Head of caudate nucleus (tissue), 42 donors: ENCODE results near the gene C2orf49.

ENCODE experiments used
- DNase-seq, 42 donors: peaks; one replicate each; pipeline versions ENCODE4 v3.0.0 to v3.0.0-alpha.2; 2020 to 2021; ENCODE audit warnings: mixed read lengths in 7 of 42
- intact Hi-C: fragments of 100-400 bp; cut with DNase I; formaldehyde crosslinking; loops from one replicate; pipeline ENCODE4 v1.15.0; 2022

The C2orf49 gene

DNA sequence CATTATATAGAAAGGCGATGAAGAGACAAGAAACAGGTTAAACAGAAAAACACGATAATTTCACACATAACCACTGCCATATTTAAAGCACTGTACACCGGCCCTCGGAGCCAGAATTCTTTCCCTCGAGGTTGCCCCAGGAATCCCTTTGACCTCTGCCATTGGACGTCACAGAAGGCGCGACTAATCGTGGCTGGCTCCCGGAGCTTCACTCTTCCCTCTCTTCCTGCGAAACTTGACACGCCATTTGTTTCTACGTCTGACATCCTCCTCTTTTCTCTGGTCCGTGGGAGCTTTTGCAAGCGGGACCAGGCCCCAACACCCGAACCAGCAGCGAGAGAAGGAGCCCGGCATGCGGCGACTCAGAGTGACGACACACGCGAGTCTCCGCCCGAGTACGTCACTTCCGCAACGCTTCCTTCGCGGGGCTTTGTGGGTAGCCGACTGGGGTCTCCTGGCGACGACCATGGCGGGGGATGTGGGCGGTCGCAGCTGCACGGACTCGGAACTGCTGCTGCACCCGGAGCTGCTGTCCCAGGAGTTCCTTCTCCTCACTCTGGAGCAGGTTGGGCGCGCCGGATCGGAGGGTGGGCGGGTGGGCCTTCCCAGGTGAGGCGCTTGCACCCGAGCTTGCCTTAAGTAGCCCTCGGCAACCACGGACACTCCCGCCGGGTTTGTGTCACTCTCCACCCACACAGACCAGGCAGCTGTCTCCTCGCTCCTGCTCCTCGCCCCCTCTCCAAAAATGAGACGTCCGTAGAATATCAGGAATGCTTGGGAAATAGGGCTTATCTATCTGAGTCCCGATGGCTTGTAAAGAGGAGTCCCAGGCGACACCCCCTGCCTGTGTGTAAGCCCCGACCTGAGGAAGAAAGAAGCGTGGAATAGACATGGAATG, at the start of gene C2orf49:
Gene C2orf49, plus strand, starts transcription at position 419 of the 898 bp plus-strand sequence. Its CDS starts 48 bp downstream, at position 467.
- peak; percentile 77 to 95 (median 90) for DNase-seq
- intact Hi-C loops, result no loop called here

DNA sequence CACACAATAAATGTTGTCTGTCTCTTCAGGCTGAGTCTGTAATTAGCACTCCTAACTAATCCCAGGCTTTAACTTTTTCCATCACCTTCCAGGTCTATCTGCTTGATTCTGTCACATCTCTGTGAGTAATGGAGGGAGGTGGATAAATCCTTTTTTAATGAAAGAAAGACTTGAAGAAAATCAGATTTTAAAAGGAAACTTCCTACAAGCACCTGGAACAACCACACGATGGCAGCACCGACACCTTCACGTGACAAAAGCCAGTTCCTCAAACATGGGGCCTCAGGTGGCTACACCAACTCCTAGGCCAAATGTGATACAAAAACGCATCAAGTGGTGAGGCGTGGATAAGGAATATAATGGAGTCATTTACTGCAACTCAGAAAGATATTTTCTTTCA, 49.6 kb upstream of the C2orf49 start:
- peak in 12 of 42 donors; percentile 6 to 57 (median 26) for DNase-seq
- intact Hi-C loops, result no loop called here

DNA sequence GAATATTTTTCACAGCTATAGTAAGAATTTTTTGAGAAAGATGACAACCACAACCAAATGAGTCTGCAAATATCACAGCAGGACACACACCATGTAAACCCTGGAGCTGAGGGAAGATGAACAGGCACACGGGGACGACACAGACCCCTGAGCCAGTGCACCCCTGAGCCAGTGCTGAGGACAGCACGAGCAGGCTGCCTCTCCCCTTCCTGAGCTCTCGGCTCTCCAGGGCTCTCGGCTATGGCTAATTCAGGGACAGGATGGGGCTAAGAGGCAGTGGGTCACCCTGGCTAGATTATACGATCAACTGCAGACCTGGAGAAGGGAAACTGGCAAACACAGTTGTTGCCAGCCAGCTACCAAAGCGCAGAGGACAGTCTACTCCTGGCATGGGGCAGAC, 49.2 kb upstream of the C2orf49 start:
- DNase-seq, result no peak
- intact Hi-C loops, result no loop called here

GRCh38 chr2:105290981-105291660, 46.2 kb upstream of the C2orf49 start:
- intact Hi-C loops, result no loop called here
- DNase-seq, result no peak

DNA sequence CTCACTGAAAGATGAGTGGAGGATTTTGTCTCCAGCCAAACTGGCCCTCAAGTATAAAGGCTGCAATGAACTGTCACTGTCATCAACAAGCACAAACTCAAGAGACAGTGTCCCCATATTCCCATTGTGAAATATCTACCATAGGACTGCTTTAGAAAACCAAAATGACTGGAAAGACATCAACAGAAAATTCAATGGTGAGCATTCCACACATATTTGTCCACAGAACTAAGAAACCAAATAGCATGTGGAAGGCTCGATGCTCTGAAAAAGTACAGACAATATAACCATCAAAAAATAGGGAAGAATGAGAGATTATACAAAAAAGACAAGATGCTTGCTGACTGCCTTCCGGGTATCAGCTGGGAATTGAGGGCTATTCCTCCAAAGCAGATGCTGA, 45.4 kb upstream of the C2orf49 start:
- no peak for DNase-seq
- intact Hi-C loops, result no loop called here

DNA sequence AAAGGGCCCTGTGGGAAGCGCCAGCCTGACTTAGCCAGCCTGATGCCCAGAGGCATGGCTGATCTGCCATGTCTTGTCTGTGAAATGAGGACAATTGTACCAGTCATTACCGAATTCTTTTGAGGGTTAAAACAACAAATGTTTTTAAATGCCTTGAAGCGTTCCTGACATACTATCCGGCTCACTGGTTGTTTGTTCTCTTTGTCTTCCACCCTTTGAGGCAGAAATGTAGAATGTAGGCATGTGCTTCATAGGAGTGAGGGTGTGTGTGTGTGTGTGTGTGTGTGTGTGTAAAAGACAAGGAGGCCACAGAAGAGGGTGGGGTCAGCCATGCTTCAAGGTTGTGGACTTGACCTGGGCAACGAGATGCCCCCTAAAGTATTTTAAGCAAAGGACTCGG, 43.3 kb upstream of the C2orf49 start:
- DNase-seq, result no peak
- intact Hi-C loops, result no loop called here

GRCh38 chr2:105294844-105295481, 42.4 kb upstream of the C2orf49 start:
- intact Hi-C loops, result no loop called here
- DNase-seq, result peak; percentile 48 to 89 (median 78)

DNA sequence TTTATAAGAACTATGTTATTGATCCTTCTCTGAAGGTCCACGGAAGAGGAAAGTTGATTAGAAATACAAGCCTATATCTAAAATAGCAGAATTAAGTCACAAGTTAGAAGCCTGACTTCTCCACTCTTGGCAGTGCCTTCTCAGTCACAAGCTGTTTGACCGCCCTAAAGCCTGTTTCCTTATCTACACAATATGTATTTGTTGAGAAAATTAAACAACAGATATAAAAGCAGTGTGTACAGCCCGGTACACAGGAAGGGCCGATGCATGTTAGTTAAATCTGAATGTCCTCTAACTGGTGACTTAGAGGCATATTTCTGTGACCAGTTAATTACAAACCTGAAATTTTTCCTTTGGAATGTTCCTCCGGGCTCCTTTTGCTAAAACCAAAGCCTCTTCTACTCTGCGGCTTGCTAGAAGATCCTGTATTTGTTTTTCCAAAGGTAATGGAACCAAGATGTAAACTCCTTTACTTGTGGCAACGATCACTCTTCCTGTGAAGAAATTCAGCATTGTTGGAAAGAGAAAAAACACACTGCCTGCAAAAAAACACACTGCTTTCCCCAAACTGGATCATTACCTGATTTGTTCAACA, 41.2 kb upstream of the C2orf49 start:
- intact Hi-C loops, result no loop called here
- peak in 1 of 42 donors; percentile 13 for DNase-seq

DNA sequence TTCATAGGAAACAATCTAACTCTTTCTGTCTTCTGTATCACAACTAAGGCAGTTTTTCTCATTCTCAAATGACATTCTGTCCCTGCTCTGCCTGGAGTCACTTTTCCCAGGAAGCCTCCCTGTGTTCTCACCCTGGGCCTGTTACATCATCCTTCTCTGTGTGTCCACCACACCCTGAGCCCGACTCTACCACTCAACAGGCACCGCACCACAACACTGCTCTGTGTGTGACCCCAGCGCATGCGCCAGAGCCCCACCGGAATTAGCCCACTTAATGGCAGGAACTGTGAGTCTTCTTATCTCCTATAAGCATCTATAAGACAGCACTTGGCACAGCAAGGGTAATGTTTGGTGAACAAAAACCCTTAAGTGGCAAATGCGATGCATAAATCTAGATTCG, 40.1 kb upstream of the C2orf49 start:
- no peak for DNase-seq
- intact Hi-C loops, result no loop called here

DNA sequence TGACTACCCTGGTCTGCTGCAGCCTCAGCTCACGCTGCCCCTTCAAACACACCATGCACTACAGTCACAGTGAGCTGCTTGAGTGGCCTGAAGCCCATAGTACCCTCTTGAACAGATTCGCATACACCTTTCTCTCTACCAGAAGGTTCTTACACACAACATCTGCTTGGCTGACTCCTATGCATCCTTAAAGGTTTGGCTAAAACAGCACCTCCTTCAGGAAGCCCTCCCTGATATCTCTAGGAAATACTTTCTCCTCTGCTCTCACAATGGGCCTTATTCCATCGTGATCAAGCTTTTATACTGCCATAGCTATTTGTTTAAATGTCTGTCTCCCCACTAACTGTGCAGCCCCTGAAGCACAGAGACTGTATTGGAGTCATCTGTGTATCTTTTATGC, 39.3 kb upstream of the C2orf49 start:
- intact Hi-C loops, result no loop called here
- DNase-seq, result no peak

DNA sequence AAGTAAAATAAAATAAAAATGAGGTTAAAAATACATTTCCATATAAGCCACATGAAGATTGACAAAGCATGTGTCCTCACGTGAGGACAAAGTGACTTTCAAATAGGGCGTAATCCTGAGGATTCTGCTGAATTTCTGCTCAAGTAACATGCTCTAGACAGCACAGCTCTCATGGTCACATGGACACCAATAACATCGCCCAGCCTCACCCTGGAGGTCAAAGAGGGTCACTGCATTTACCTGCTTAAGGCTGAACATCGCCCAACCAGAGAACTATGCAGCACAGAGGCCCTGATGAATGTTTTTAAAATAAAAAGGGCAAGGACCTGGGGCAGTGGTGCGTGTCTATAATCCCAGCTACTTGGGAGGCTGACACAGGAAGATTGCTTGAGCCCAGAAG, 38.0 kb upstream of the C2orf49 start:
- intact Hi-C loops, result no loop called here
- no peak for DNase-seq

GRCh38 chr2:105301646-105302045, 35.7 kb upstream of the C2orf49 start:
- DNase-seq, result no peak
- intact Hi-C loops, result no loop called here

GRCh38 chr2:105307146-105307545, 30.2 kb upstream of the C2orf49 start:
- no peak for DNase-seq
- intact Hi-C loops, result no loop called here

DNA sequence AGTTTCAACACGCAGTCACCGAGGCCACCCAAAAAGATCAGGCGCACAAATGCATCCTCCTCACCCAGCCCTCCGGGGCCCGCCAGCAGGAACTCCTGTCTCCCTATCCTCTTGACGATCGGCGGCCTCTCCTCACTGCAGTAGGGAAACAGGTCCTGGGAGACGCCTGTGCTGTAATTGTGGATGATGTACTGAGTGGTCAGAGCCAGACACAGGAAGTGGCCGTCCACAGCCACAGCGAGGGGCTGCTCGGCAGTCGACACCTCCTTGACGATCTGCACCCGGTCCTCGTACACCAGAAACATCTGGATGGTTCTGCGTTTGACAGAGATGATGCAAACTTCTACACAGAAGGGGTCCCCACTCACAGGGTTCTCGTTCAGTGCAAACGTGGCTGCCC, 29.8 kb upstream of the C2orf49 start:
- no peak for DNase-seq
- intact Hi-C loops, result no loop called here

DNA sequence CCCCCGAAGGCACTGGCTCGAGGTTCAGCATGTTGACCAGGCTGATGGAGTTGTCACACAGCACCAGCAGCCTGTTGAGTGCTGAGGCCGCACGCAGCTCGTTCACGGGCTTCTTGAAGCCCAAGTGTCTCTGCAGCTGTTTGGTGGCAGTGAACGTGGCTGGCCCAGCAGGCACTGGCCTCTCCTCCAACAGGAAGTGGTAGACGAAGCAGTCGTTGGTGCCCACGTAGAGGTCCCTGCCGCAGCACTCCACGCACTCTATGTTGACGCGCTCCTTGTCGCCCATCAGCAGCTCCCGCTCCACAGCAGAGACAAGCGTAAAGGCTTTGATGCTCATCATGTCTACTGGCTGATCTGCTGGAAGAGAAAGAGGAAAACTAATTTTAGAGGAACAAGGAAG, 29.4 kb upstream of the C2orf49 start:
- DNase-seq, result peak in 2 of 42 donors; percentile 12 to 13
- intact Hi-C loops, result no loop called here

DNA sequence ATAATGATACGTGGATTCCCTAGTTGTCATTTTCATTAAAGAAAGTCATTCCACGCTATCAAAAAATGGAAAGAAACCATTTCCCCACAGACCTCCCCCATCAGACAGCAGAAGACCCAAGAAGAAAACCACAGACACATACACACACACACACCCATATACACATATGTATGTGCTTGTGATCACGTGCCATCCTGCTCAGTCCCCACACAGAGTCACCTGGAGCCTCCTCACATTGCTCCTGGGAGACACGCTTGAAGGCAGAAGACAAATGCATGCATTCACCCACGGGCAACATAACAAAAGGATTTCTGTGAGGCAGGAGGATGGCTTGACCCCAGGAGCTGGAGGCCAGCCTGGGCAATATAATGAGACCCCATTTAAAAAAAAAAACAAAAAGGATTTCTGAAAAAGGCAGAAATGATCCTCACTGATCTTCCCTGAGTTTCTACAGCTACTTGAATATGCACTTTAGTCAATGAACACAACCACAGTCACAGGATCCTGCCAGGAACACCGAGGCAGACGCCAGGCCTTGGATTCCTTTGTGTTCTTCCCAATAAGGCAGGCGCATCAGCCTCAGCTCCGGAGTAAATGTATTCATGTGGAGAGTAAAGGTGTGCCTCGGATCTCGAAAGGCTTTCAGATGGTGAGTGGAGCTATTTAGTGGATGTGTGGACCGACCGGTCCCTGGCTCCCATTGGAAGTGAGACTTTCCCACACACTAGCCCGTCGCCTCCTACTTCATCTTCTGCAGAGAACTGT, 28.8 kb upstream of the C2orf49 start:
- intact Hi-C loops, result no loop called here

DNA sequence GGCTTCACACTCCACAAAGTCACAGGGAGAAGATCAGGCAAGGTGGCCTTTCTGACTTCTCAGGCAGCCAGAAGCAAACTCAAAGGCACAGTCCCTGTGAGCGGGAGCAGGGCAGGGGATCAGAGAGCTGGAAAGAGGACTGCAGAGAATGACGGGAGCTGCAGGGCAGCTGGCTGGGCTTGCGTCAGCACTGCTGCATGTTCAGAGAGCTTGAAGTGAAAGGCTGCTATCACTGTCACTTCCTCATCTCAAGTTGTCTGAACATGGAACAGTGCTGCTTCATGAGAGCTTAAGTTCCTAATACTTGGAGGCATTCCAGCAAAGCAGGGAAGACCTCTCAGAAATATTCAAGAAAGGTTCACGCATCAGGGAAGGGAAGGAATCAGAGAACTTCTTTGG, 28.2 kb upstream of the C2orf49 start:
- intact Hi-C loops, result no loop called here
- peak in 34 of 42 donors; percentile 16 to 69 (median 46) for DNase-seq

More for the DNA sequence above, 28.8 kb upstream of the C2orf49 start:
- DNase-seq, result peak in 6 of 42 donors; percentile 10 to 31 (median 20)

DNA sequence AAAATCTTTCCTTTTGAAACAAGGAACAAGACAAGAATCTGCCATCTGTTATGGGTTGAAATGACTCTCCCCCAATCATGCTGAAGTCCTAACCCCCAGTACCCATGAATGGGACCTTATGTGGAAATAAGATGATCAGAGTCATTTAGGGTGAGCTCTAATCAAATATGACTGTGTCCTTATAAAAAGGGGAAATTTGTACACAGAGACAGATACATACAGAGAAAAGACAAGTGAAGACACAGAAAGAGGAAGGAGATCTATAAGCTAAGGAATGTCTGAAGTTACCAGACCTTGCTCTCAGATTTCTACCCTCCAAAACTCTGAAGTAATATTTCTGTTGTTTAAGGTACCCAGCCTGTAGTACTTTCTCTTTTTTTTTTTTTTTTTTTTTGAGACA, 23.5 kb upstream of the C2orf49 start:
- intact Hi-C loops, result no loop called here
- DNase-seq, result no peak

DNA sequence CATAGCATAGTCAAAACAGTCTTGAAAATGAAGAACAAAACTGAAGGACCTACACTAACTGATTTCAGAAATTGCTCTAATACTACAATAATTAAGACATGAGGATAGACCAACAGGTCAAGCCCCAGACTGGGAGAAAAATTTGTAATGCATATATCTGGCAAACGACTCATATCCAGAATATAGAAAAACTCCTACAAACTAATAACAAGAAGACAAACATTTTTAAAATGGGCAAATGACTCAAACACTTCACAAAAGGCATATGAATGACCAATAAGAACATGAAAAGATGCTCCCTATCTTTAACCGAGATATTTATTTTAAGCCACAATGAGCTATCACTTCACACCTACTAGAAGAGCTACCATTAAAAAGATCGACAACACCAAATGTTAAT, 22.0 kb upstream of the C2orf49 start:
- no peak for DNase-seq
- intact Hi-C loops, result no loop called here
